HS-5 (cell line): ENCODE results near the gene SCNN1B.
"Not testable (repeated sequence)": the region's sequence is repeated elsewhere in the genome, so short reads cannot be mapped to it uniquely, and the experiment has no call there.

Experiments used
- DNase-seq: peaks from one replicate; pipeline ENCODE4 v3.0.0-alpha.2; 2012; ENCODE audit warnings: low read depth

The SCNN1B gene

GRCh38 chr16:23302045-23302956 is at the start of gene SCNN1B:
Gene SCNN1B (plus strand): TSS chr16:23302302. CDS start chr16:23348600, 46,298 bp downstream.
- no peak for DNase-seq

- no peak for DNase-seq
Measured at GRCh38 chr16:23252310-23252709, 49.8 kb upstream of the SCNN1B start.

GRCh38 chr16:23253650-23254049 is 48.5 kb upstream of the SCNN1B start:
- DNase-seq = not testable (repeated sequence)

- DNase-seq = no peak
Measured at GRCh38 chr16:23254338-23254737, 47.8 kb upstream of the SCNN1B start.

- no peak for DNase-seq
Measured at GRCh38 chr16:23255000-23255399, 47.1 kb upstream of the SCNN1B start.

- no peak for DNase-seq
Measured at GRCh38 chr16:23256440-23256839, 45.7 kb upstream of the SCNN1B start.

GRCh38 chr16:23257682-23258081 is 44.4 kb upstream of the SCNN1B start:
- no peak for DNase-seq

GRCh38 chr16:23258919-23259237 is 43.2 kb upstream of the SCNN1B start:
- DNase-seq = no peak

GRCh38 chr16:23267647-23268046 is 34.5 kb upstream of the SCNN1B start:
- no peak for DNase-seq

GRCh38 chr16:23268561-23268960 is 33.5 kb upstream of the SCNN1B start:
- no peak for DNase-seq

- DNase-seq = no peak
Measured at GRCh38 chr16:23269248-23269953, 32.7 kb upstream of the SCNN1B start.

- no peak for DNase-seq
Measured at GRCh38 chr16:23270654-23271053, 31.4 kb upstream of the SCNN1B start.

- no peak for DNase-seq
Measured at GRCh38 chr16:23274968-23275367, 27.1 kb upstream of the SCNN1B start.

- no peak for DNase-seq
Measured at GRCh38 chr16:23276821-23277220, 25.3 kb upstream of the SCNN1B start.

- DNase-seq = no peak
Measured at GRCh38 chr16:23278031-23278430, 24.1 kb upstream of the SCNN1B start.

GRCh38 chr16:23279721-23280153 is 22.4 kb upstream of the SCNN1B start:
- no peak for DNase-seq

GRCh38 chr16:23280483-23280967 is 21.6 kb upstream of the SCNN1B start:
- DNase-seq = peak; percentile 26

- no peak for DNase-seq
Measured at GRCh38 chr16:23282568-23282967, 19.5 kb upstream of the SCNN1B start.

GRCh38 chr16:23283571-23283970 is 18.5 kb upstream of the SCNN1B start:
- DNase-seq = no peak

- no peak for DNase-seq
Measured at GRCh38 chr16:23284584-23284983, 17.5 kb upstream of the SCNN1B start.

GRCh38 chr16:23286131-23286532 is 16.0 kb upstream of the SCNN1B start:
- peak; percentile 84 for DNase-seq

GRCh38 chr16:23288209-23288608 is 13.9 kb upstream of the SCNN1B start:
- DNase-seq = no peak
